ENCODE measurements around the gene NHSL1. TPM values are rescaled to one million over a fixed set of nuclear protein-coding genes. Genes with fewer than 3 reads are reported as not detected.

Gene NHSL1
- total and polyA plus RNA-seq, 4 donors = 19.6 to 31.3 (median 26.2) TPM

GRCh38 chr6:138486249-138487101 lies 12.8 kb downstream of the NHSL1 start:
- DNase-seq (ENCODE audit: low read depth in 4 of 6, low spot score in 6 of 6) = no peak
- WGBS (ENCODE audit: insufficient coverage) = 67% methylated on average over 4 of the region's 4 CpGs
- Histone ChIP-seq H3K9me3 (ENCODE audit: control insufficient read depth, insufficient read depth, low read length) (no peaks in the 10 kb centered on the region), H3K4me1 (ENCODE audit: control insufficient read depth, insufficient read depth, low read length) (peaks cover 8% of the 10 kb centered on the region), H3K27ac (ENCODE audit: low read depth, low read length) (peak overlapping the region; percentile 54), H3K4me3 (ENCODE audit: low read depth, low read length) (no peak overlapping the region), H3K36me3 (ENCODE audit: control insufficient read depth, insufficient read depth, low read length) (no peaks in the 10 kb centered on the region), H3K27me3 (ENCODE audit: control insufficient read depth, insufficient read depth, low read length) (no peaks in the 10 kb centered on the region)

GRCh38 chr6:138485586-138486248 lies 13.6 kb downstream of the NHSL1 start:
- Histone ChIP-seq H3K27ac (ENCODE audit: low read depth, low read length) (peak overlapping the region; percentile 54), H3K4me1 (ENCODE audit: control insufficient read depth, insufficient read depth, low read length) (peaks cover 7% of the 10 kb centered on the region), H3K36me3 (ENCODE audit: control insufficient read depth, insufficient read depth, low read length) (no peaks in the 10 kb centered on the region), H3K4me3 (ENCODE audit: low read depth, low read length) (no peak overlapping the region), H3K27me3 (ENCODE audit: control insufficient read depth, insufficient read depth, low read length) (no peaks in the 10 kb centered on the region), H3K9me3 (ENCODE audit: control insufficient read depth, insufficient read depth, low read length) (no peaks in the 10 kb centered on the region)
- DNase-seq (ENCODE audit: low read depth in 4 of 6, low spot score in 6 of 6) = peak in 1 of 6 donors; percentile 15
- 61% methylated on average over 10 of the region's 13 CpGs for WGBS (ENCODE audit: insufficient coverage)

DNA sequence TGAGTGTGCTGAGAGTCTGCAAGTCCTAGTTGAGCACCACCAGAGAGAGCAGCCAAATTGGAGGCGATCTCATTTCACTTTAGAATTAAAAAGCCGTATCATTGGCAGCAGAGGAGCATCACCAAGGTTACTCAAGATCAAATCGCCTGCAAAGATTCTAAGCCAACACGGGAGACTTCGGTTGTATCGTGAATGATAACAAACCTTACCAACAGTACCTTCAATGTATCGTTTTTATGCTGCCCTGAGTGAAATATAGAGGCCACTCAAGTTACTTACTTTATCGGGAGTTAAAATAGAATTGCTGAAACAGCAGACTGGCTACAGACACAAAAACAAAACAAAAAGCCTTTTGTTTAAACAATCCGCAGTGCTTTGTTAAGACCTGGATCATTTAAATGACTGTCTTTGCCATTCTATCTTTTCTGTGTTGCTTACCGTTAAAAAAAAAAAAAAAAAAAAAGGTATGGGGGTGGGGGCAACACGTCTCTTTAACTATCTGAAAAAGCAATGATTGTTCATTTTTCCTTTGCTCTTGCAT lies 14.2 kb downstream of the NHSL1 start:
- WGBS (ENCODE audit: insufficient coverage) = 5% methylated on average over 2 of the region's 11 CpGs
- Histone ChIP-seq H3K4me3 (ENCODE audit: low read depth, low read length) (peak overlapping the region; percentile 26), H3K9me3 (ENCODE audit: control insufficient read depth, insufficient read depth, low read length) (no peaks in the 10 kb centered on the region), H3K27ac (ENCODE audit: low read depth, low read length) (peak overlapping the region; percentile 54), H3K27me3 (ENCODE audit: control insufficient read depth, insufficient read depth, low read length) (no peaks in the 10 kb centered on the region), H3K36me3 (ENCODE audit: control insufficient read depth, insufficient read depth, low read length) (no peaks in the 10 kb centered on the region), H3K4me1 (ENCODE audit: control insufficient read depth, insufficient read depth, low read length) (peaks cover 4% of the 10 kb centered on the region)
- DNase-seq (ENCODE audit: low read depth in 4 of 6, low spot score in 6 of 6) = peak in 4 of 6 donors; percentile 52 to 91 (median 72)

DNA sequence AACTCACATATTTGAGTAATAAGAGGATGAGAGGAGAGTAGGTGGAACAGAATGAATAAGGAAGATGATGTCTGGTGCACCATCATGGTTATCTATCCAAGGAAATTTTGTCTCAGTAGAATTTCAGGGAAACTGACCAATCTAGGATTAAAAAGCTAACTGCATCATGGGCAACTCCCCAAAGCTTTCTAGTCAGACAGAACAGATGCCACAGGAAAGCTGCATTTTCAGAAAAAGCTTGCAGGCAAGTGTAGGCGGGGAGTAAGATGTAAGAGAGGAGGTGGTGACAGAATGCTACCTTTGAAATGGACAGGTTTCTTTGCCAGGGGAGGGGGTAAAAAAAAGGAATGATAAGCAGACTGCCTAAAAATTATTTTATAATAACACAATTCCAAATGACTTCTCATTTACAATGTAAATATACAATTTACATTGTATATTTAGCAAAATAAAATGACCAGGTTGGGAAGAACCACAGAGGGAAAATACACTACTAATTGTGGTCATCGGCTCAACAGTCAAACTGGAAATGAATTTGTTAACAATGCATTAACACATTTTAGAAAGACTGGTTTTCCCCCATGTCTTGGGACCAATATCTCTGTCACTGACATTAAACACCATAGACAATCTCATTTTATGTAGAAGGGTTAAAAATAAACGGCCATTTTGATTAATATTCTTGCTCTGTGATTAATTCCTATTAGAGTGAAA lies 15.1 kb downstream of the NHSL1 start:
- Histone ChIP-seq H3K4me1 (ENCODE audit: control insufficient read depth, insufficient read depth, low read length) (peaks cover 4% of the 10 kb centered on the region), H3K27ac (ENCODE audit: low read depth, low read length) (peak overlapping the region; percentile 54), H3K9me3 (ENCODE audit: control insufficient read depth, insufficient read depth, low read length) (no peaks in the 10 kb centered on the region), H3K36me3 (ENCODE audit: control insufficient read depth, insufficient read depth, low read length) (no peaks in the 10 kb centered on the region), H3K27me3 (ENCODE audit: control insufficient read depth, insufficient read depth, low read length) (no peaks in the 10 kb centered on the region), H3K4me3 (ENCODE audit: low read depth, low read length) (no peak overlapping the region)
- peak in 1 of 6 donors; percentile 31 for DNase-seq (ENCODE audit: low read depth in 4 of 6, low spot score in 6 of 6)
- no CpG with 5 or more reads among the region's 3 CpGs for WGBS (ENCODE audit: insufficient coverage)

DNA sequence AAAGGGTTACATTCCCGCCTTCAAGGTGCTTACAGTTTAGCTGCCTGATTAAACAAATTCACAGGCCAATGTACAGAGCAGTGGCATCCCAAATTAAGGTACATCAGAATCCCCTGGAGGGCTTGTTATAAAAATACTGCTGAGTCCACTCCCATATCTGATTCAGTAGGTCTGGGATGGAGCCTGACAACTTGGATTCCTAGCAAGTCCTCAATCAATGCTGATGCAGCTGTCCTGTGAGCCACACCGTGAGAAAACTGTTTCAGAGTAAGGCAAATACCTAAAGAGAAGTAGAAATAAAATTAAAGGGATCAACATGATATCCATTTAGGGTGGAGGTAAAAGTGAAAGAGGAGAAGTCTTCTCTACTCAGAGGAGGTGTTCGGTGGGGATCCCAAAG lies 16.5 kb downstream of the NHSL1 start:
- Histone ChIP-seq H3K9me3 (ENCODE audit: control insufficient read depth, insufficient read depth, low read length) (no peaks in the 10 kb centered on the region), H3K4me3 (ENCODE audit: low read depth, low read length) (no peak overlapping the region), H3K27ac (ENCODE audit: low read depth, low read length) (no peak overlapping the region), H3K4me1 (ENCODE audit: control insufficient read depth, insufficient read depth, low read length) (peaks cover 4% of the 10 kb centered on the region), H3K36me3 (ENCODE audit: control insufficient read depth, insufficient read depth, low read length) (no peaks in the 10 kb centered on the region), H3K27me3 (ENCODE audit: control insufficient read depth, insufficient read depth, low read length) (no peaks in the 10 kb centered on the region)
- WGBS (ENCODE audit: insufficient coverage) = 92% methylated on average over 2 of the region's 3 CpGs
- no peak for DNase-seq (ENCODE audit: low read depth in 4 of 6, low spot score in 6 of 6)

DNA sequence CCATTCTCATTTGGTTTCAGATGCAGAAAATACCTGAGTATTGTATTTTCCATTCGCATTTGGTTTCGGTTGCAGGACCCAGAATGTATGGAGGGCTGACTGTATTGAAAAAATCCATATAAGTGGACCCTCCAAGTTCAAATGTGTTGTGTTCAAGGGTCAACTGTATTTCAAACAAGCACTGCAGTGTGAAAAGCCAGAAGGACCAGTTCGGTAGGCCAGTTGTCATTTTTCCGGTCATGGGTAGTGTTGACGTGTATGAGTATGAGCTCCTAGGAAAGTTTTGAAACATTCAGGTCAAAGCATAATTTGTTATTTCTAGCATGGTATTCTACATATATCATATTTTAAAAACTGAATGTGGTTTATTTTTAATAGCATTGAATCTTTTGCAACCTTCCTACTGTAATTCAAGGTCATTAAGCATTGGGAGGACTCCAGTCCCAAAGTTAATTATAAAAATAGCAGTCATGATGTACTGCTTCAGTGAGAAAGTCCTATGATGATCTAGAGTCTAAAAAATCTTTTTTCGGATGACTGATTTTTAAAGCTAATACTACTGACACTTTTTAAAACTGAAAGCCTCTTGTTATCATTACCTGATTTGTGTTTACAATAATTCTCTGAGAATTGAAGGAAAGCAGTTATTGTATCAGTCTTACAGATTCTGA lies 18.9 kb downstream of the NHSL1 start:
- Histone ChIP-seq H3K4me1 (ENCODE audit: control insufficient read depth, insufficient read depth, low read length) (no peaks in the 10 kb centered on the region), H3K27me3 (ENCODE audit: control insufficient read depth, insufficient read depth, low read length) (no peaks in the 10 kb centered on the region), H3K36me3 (ENCODE audit: control insufficient read depth, insufficient read depth, low read length) (no peaks in the 10 kb centered on the region), H3K9me3 (ENCODE audit: control insufficient read depth, insufficient read depth, low read length) (no peaks in the 10 kb centered on the region), H3K27ac (ENCODE audit: low read depth, low read length) (no peak overlapping the region), H3K4me3 (ENCODE audit: low read depth, low read length) (no peak overlapping the region)
- no peak for DNase-seq (ENCODE audit: low read depth in 4 of 6, low spot score in 6 of 6)
- 83% methylated on average over 3 of the region's 6 CpGs for WGBS (ENCODE audit: insufficient coverage)

DNA sequence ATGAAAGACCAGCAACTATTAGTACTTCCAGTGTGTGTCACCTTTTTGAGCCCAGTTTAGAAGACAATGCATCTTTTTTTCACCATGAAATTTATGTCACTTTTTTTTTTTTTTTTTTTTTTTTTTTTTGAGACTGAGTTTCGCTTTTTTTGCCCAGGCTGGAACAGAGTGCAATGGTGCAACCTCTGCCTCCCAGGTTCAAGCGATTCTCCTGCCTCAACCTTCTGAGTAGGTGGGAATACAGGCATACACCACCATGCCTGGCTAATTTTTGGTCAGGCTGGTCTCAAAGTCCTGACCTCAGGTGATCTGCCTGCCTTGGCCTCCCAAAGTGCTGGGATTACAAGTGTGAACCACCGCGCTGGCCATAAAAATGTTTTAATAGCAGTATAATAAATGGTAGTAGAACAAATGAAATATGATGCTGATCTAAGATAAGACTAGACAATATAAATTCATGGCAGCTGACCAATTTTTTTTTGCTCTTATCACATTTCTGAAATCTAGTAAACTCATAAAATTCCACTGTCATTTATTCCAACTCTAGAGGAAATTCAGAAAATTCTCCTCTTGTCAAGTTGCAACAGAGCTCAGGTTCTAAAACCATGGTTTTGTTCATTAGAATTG lies 21.3 kb downstream of the NHSL1 start:
- Histone ChIP-seq H3K9me3 (ENCODE audit: control insufficient read depth, insufficient read depth, low read length) (no peaks in the 10 kb centered on the region), H3K4me1 (ENCODE audit: control insufficient read depth, insufficient read depth, low read length) (peaks cover 3% of the 10 kb centered on the region), H3K36me3 (ENCODE audit: control insufficient read depth, insufficient read depth, low read length) (no peaks in the 10 kb centered on the region), H3K27me3 (ENCODE audit: control insufficient read depth, insufficient read depth, low read length) (no peaks in the 10 kb centered on the region), H3K4me3 (ENCODE audit: low read depth, low read length) (no peak overlapping the region), H3K27ac (ENCODE audit: low read depth, low read length) (no peak overlapping the region)
- WGBS (ENCODE audit: insufficient coverage) = 43% methylated on average over 1 of the region's 4 CpGs
- no peak for DNase-seq (ENCODE audit: low read depth in 4 of 6, low spot score in 6 of 6)

DNA sequence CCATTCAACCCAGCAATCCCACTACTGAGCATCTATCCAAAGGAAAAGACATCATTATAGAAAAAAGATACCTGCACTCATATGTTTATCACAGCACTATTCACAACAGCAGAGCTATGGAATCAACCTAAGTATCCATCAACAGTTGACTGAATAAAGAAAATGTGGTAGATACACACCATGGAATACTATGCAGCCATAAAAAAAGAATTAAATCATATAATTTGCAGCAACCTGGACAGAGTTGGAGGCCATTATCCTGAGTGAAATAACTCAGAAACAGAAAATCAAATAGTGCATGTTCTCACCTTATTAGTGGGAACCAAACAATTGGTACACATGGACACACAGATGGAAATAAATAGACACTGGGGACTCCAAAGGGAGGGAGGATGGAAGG lies 23.2 kb downstream of the NHSL1 start:
- DNase-seq (ENCODE audit: low read depth in 4 of 6, low spot score in 6 of 6) = no peak
- H3K27ac ChIP-seq (ENCODE audit: low read depth, low read length) = no peak overlapping the region
- H3K4me3 ChIP-seq (ENCODE audit: low read depth, low read length) = no peak overlapping the region

DNA sequence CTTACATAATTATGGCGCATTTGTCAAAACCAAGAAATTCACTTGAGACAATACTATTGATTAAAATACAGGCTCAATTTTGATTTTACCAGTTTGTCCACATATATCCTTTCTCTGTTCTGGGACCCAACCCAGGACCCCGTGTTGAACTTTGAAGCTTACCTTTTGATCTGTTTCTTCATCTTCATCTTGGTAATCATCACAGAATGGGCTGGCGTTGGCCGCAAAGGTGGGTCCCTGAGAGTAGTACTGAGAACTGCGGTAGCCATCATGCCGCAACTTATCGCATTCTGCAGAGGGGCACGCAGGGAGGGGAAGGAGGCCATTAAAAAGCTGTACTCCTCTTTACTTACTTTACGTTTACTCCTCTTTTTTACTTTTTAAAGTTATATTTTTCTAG lies 26.1 kb downstream of the NHSL1 start:
- WGBS (ENCODE audit: insufficient coverage) = 92% methylated on average over 2 of the region's 9 CpGs
- no peak overlapping the region for H3K4me3 ChIP-seq (ENCODE audit: low read depth, low read length)
- H3K27ac ChIP-seq (ENCODE audit: low read depth, low read length) = no peak overlapping the region

More for the DNA sequence above, 23.2 kb downstream of the NHSL1 start:
- H3K27me3 ChIP-seq (ENCODE audit: control insufficient read depth, insufficient read depth, low read length) = no peaks in the 10 kb centered on the region
- no peaks in the 10 kb centered on the region for H3K36me3 ChIP-seq (ENCODE audit: control insufficient read depth, insufficient read depth, low read length)
- H3K9me3 ChIP-seq (ENCODE audit: control insufficient read depth, insufficient read depth, low read length) = no peaks in the 10 kb centered on the region
- H3K4me1 ChIP-seq (ENCODE audit: control insufficient read depth, insufficient read depth, low read length) = peaks cover 3% of the 10 kb centered on the region

More for the DNA sequence above, 26.1 kb downstream of the NHSL1 start:
- no peaks in the 10 kb centered on the region for H3K9me3 ChIP-seq (ENCODE audit: control insufficient read depth, insufficient read depth, low read length)
- H3K27me3 ChIP-seq (ENCODE audit: control insufficient read depth, insufficient read depth, low read length) = no peaks in the 10 kb centered on the region
- peaks cover 9% of the 10 kb centered on the region for H3K36me3 ChIP-seq (ENCODE audit: control insufficient read depth, insufficient read depth, low read length)
- H3K4me1 ChIP-seq (ENCODE audit: control insufficient read depth, insufficient read depth, low read length) = peaks cover 3% of the 10 kb centered on the region
- no peak for DNase-seq (ENCODE audit: low read depth in 4 of 6, low spot score in 6 of 6)

All from spinal cord (tissue), 10 donors.